ENCODE data around the gene CYP2C18.
"Not testable (repeated sequence)": the region's sequence is repeated elsewhere in the genome, so short reads cannot be mapped to it uniquely, and the experiment has no call there.

CYP2C18 gene

DNA sequence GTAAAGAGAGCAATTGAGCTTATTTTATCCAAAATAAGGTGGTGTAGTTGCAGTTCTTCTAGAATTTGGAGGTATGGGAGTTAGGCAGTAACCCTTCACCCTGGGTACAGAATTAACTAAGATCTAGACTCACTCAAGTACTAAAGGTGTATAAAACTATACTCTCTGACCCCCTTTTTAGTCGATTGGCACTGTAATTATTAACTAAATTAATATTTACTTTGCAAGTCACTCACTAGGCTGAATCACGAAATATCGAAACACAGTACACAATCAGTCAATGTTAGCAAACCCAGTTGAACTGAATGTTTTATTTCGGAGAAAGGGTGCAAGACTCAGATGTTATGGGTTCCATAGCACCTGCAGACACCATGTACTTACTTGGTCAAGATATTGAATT lies 64.3 kb downstream of the CYP2C18 start:
- DNase-seq, result no peak

DNA sequence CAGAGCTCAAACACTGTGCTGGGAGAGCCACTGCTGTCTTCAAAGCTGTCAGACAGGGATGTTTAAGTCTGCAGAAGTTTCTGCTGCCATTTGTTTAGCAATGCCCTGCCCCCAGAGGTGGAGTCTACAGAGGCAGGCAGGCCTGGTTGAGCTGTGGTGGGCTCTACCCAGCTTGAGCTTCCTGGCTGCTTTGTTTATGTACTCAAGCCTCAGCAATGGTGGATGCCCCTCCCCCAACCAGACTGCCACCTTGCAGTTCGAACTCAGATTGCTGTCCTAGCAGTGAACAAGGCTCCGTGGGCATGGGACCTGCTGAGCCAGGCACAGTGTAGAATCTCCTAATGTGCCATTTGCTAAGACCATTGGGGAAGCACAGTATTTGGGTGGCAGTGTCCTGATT lies 74.4 kb downstream of the CYP2C18 start:
- DNase-seq, result no peak

DNA sequence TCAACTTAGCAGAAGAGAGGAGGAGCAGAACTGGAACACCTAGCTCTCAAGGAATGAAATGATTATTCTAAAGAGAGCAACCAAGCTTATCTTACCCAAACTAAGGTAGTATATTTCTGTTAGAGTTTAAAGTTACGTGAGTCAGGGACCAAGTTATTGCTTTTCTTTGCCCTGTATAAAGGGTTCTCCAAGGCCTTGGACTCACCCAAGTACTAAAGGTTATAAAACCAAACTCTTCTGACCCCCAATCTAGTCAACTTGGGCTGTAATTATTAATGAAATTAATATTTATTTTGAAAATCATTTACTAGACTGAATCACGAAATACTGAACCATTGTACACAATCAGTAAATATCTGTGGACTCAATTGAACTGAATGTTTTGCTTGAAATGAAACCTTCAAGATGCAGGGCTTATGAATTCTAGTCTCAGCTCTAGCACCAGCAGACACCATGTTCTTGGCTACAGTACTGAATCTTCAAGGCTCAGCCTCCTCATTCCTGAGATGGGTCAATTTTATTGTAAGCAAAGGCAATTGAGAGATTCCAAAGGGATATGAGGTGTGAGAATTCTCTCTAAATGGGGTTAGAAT lies 77.2 kb downstream of the CYP2C18 start:
- no peak for DNase-seq

DNA sequence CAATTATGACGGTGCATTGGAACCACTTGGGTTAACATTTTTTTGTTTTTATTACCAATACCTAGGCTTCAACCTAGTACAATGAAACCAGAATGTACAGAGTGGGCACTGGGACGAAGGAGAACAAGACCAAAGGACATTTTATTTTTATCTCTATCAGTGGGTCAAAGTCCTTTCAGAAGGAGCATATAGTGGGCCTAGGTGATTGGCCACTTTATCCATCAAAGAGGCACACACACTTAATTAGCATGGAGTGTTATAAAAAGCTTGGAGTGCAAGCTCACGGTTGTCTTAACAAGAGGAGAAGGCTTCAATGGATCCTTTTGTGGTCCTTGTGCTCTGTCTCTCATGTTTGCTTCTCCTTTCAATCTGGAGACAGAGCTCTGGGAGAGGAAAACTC lies 78.9 kb downstream of the CYP2C18 start, which contains the start of gene CYP2C19:
CYP2C19 (plus strand) TSS at position 289 of the 400 bp plus-strand sequence; CDS start at position 314, 25 bp downstream.
- DNase-seq, result no peak

DNA sequence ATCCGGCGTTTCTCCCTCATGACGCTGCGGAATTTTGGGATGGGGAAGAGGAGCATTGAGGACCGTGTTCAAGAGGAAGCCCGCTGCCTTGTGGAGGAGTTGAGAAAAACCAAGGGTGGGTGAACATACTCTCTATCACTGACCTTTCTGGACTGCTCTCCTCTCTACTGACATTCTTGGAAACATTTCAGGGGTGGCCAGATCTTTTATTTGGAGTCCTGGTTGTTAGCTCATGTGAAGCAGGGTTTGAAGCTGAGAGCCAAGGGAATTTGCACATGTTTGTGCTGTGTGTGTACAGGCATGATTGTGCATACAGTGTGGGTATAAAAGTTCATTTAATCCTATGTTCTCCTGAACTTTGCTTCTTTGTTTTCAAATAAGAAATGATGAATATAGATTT lies 91.9 kb downstream of the CYP2C18 start:
- not testable (repeated sequence) for DNase-seq

DNA sequence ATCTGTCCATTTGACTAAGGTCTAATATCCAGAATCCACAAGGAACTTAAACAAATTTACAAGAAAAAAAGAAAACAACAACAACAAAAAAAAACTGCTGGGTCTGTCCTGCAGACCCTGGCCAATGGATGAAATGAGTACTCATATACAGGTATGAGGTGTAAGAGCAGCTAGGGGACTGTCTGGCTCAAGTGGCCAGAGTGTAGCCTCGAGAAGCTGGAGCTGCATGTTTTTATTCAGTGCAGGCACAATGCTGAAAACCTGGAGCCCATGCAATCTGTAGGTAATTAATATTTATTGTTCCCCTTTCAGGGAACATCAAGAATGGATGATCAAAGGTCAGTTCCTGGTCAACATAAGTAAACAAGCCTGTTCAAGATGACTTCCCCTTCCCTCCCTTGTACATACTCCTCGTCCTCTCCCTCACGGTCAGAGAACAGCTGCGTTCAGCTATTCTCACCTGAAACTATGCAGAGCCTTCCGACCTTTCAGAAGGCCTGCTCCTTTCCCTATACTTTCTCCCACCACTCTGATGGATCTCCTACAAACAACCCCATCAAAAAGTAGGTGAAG lies 94.4 kb downstream of the CYP2C18 start:
- DNase-seq, result no peak

DNA sequence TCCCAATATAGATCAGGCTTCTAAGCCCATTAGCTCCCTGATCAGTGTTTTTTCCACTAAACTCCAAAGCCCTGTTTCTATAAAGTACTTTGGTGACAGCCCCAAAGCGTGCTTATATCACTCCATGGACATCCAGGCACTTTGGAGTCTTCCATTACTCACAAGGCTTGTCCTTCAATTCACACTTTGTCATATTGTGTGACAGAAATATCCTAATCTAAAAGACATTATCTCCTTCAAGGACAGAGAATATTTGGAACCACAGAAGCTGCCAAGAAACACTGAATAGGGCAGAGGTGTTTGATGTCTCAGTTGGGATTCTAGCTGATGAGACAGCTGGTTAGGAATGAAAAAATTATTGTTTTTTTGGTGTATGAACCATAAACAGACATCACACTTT lies 97.3 kb downstream of the CYP2C18 start:
- DNase-seq, result no peak

DNA sequence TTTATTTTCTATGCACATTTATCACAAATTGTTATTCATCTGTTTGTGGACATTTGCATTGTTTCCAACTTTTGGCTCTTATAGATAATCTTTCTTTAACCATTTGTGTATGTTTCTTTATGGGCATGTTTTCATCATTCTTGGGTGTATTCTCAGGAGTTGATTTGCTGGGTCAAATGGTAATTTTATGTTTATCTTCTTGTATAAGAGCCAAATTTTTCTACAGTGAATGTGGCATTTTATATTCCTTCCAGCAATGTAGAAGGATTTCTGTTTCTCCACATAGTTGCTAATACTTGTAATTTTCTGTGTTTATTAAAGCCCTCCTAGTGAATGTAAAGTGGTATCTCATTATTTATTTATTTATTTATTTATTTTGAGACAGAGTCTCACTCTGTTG lies 100.7 kb downstream of the CYP2C18 start:
- DNase-seq, result no peak

DNA sequence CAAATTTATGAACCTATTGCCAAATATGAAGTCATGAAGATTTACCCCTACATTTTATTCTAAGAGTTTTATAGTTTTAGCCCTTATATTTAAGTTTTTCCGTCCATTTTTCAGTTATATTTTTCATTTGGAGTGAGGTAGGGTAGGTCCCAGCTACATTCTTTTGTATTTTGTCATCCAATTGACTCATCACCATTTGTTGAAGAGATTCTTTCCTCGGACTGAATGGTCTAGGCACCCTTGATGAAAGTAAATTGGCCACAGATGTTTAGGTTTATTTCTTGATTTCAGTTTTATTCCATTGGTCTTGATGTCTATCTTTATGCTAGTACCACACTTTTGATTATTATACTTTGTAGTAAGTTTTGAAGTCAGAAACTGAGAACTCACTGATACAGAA lies 101.7 kb downstream of the CYP2C18 start:
- no peak for DNase-seq
